Stomach (tissue), 9 donors: ENCODE measurements around the gene S100A5. TPM values are rescaled to one million over a fixed set of nuclear protein-coding genes. Genes with fewer than 3 reads are reported as not detected.

Experiments used
- DNase-seq, 2 donors: peaks; one replicate each; pipeline versions ENCODE4 v3.0.0 to v3.0.0-alpha.2; 2013 to 2019
- H3K27ac ChIP-seq, 5 donors: fragments of 200-600 bp in 4 of 5; sonication (generic) in 4 of 5; one replicate each; pipeline ENCODE4 v1.5.1; 2013 to 2019; ENCODE audit warnings: mild to moderate bottlenecking in 1 of 5, moderate library complexity in 1 of 5
- H3K27me3 ChIP-seq, 3 donors: fragments of 200-600 bp; sonication (generic); one replicate each; pipeline ENCODE4 v1.5.1; 2017 to 2019; ENCODE audit warnings: mixed run types in 1 of 3
- H3K36me3 ChIP-seq, 4 donors: fragments of 200-600 bp; sonication (generic); 1 replicate in 3 of 4; 2 replicates in 1 of 4; pipeline ENCODE4 v1.5.1; 2016 to 2019
- H3K4me1 ChIP-seq, 4 donors: fragments of 200-600 bp; sonication (generic); one replicate each; pipeline ENCODE4 v1.5.1; 2016 to 2019
- H3K4me3 ChIP-seq, 4 donors: fragments of 200-600 bp; sonication (generic) in 3 of 4; one replicate each; pipeline ENCODE4 v1.5.1; 2016 to 2019; ENCODE audit warnings: mild to moderate bottlenecking in 1 of 4
- H3K9me3 ChIP-seq, 4 donors: fragments of 200-600 bp; sonication (generic); one replicate each; pipeline ENCODE4 v1.5.1; 2016 to 2019
- EP300 ChIP-seq: sonication (generic); formaldehyde crosslinking; IDR thresholded peaks from one replicate; pipeline ENCODE4 v1.6.1; 2017; ENCODE audit warnings: antibody characterized with exemption
- POLR2A ChIP-seq, 4 donors: fragments of 450-650 bp; IDR thresholded peaks; one replicate each; pipeline ENCODE4 v1.6.1; 2016; ENCODE audit warnings: antibody characterized with exemption in 4 of 4, control low read depth in 2 of 4, mild to moderate bottlenecking in 1 of 4, moderate library complexity in 1 of 4
- POLR2AphosphoS5 ChIP-seq, 3 donors: sonication (generic); formaldehyde crosslinking; IDR thresholded peaks; one replicate each; pipeline ENCODE4 v1.6.1; 2016; ENCODE audit warnings: antibody characterized with exemption in 3 of 3
- WGBS, 5 donors: extraction: QIAGEN DNeasy Blood & Tissue Kit in 3 of 5; methylation state at CpG; one replicate each; pipeline versions ENCODE4 v1.1.5 to v1.1.7; 2013 to 2018; 5-methylcytosine and 5-hydroxymethylcytosine counted together
- intact Hi-C: fragments of 100-400 bp; cut with DNase I; formaldehyde crosslinking; loops from one replicate; pipeline ENCODE4 v1.15.1; 2023; ENCODE audit warnings: low total_unique reads
- polyA plus RNA-seq, 3 donors: library from polyadenylated mRNA; stranded (reverse); fragments of 200-250 nt; gene quantifications; one replicate each; pipeline ENCODE4 v1.2.3, GENCODE V29; 2013
- total RNA-seq, 5 donors: library from RNA; depleted of rRNA; stranded (reverse); fragments of >200 nt; gene quantifications; one replicate each; pipeline versions ENCODE4 v1.1.0 to v1.2.3, GENCODE V29; 2014 to 2016
- TF ChIP-seq, protein P1 (sequence below), 7 experiments: fragments of 450-650 bp in 4 of 7; fragments of 200-600 bp in 3 of 7; sonication (generic) in 3 of 7; IDR thresholded peaks; one replicate each; pipeline ENCODE4 v1.5.1; 2016 to 2019; ENCODE audit warnings: antibody characterized with exemption in 7 of 7, control low read depth in 2 of 7, mild to moderate bottlenecking in 1 of 7
- donor health status: healthy with polysubstance abuse.
- donor health status: Bipolar disorder and iron deficiency.
- donor health status: healthy.

S100A5 gene
- total and polyA plus RNA-seq, 8 donors: not detected

DNA sequence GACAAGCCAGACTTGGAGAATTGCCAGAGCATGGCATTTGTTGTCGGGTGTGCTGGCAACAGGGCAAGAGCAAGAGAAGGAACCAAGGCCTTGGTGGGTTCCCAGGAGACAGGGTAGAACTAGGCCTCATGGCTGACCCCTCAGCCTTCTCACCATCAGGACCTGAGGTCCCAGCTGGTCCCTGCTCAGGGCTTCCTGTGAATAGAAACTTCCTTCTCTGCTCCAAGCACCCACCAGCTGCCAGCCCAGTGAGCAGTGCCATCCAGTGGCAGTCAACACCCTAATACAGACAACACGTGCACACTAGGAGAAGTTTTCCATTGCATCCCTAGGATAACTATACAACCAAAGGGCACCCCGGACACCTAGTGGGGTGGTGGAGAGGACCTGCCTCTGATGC is 27.7 kb downstream of the S100A5 start:
- Histone ChIP-seq H3K36me3 (no peaks in the 10 kb centered on the region), H3K27ac (no peak overlapping the region), H3K4me1 (peaks cover 12 to 29% (median 13%) of the 10 kb centered on the region in 4 donors), H3K27me3 (no peaks in the 10 kb centered on the region), H3K4me3 (no peak overlapping the region), H3K9me3 (no peaks in the 10 kb centered on the region)
- no peak for DNase-seq
- intact Hi-C loops: loop anchor here (5.0 kb wide), 1 partner anchor 59 kb away; no protein-coding TSS in a partner anchor
- TF ChIP-seq POLR2AphosphoS5 (IDR thresholded peaks at IDR 0.05): no peak
- TF ChIP-seq, protein P1, sequence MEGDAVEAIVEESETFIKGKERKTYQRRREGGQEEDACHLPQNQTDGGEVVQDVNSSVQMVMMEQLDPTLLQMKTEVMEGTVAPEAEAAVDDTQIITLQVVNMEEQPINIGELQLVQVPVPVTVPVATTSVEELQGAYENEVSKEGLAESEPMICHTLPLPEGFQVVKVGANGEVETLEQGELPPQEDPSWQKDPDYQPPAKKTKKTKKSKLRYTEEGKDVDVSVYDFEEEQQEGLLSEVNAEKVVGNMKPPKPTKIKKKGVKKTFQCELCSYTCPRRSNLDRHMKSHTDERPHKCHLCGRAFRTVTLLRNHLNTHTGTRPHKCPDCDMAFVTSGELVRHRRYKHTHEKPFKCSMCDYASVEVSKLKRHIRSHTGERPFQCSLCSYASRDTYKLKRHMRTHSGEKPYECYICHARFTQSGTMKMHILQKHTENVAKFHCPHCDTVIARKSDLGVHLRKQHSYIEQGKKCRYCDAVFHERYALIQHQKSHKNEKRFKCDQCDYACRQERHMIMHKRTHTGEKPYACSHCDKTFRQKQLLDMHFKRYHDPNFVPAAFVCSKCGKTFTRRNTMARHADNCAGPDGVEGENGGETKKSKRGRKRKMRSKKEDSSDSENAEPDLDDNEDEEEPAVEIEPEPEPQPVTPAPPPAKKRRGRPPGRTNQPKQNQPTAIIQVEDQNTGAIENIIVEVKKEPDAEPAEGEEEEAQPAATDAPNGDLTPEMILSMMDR (IDR thresholded peaks at IDR 0.05): peak in 1 of 7 experiments; percentile 6
- WGBS, 5 donors: 51 to 72% (median 63%) methylated on average over 3 of the region's 3 CpGs

DNA sequence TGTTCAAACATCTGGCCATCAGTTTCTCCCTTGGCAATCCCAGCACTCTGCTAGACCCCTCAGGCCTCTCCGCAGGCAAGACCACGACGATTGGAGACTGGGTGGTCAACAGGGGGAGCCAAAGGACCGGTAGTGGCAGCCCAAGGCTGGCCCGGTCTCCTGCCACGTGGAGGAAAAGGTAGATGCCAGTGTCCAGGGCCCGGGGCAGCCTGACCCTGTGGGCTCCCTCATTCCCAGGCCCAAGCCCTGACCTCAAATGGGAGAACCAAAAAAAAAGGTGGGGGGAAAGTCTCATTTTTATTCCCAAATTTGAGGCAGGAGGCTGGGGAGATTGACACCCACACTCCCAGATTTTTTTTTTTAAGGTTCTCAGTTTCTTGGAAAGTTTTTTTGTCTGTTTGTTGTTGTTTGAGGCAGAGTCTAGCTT is 29.7 kb downstream of the S100A5 start:
- TF ChIP-seq POLR2AphosphoS5 (IDR thresholded peaks at IDR 0.05): peak in 1 of 3 donors; percentile 70
- TF ChIP-seq POLR2A (IDR thresholded peaks at IDR 0.05): no peak
- TF ChIP-seq, protein P1 (IDR thresholded peaks at IDR 0.05): peak in 5 of 7 experiments; percentile 71 to 93 (median 90)
- intact Hi-C loops: loop anchor here (5.0 kb wide), 1 partner anchor 61 kb away; no protein-coding TSS in a partner anchor
- 0 to 2% (median 0%) methylated on average over 7 of the region's 7 CpGs for WGBS, 5 donors
- no peaks in the 10 kb centered on the region for H3K36me3 ChIP-seq
- peaks cover 13 to 38% (median 22%) of the 10 kb centered on the region in 4 donors for H3K4me1 ChIP-seq
- H3K9me3 ChIP-seq: no peaks in the 10 kb centered on the region
- peak; percentile 86 to 93 for DNase-seq
- no peak overlapping the region for H3K4me3 ChIP-seq
- H3K27ac ChIP-seq: peak overlapping the region in 1 of 5 donors; percentile 36
- H3K27me3 ChIP-seq: no peaks in the 10 kb centered on the region

DNA sequence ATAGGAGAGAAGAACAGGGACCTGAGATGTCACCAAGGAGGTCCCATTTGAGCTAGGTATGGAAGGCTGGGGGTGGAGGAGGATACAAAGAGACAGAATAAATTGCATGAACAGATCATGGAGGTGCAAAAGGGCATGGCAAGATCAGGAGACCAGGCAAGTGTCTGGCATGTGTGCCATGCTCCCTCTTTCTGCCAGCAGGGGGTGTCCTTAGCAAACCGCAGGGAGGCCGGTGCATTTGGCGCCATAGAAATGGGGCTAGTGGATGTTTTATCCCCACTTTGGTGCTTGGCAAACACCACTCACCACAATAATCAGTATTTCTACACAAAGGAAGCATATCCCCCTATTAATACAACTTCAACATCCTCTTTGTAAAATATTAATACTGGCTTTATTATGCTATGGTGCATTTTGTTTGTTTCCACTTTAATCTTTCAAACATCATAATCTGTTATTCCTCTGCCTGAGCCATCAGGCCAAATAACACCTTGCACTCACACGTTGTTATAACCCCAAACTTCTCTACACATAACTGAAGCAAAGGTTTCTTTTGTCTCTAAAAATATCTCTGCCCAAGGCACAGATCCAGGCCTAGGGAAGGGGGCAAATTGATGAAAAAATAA is 30.9 kb downstream of the S100A5 start:
- peaks cover 4 to 28% (median 17%) of the 10 kb centered on the region in 4 donors for H3K4me1 ChIP-seq
- intact Hi-C loops: loop anchor here (5.0 kb wide), 1 partner anchor 62 kb away; no protein-coding TSS in a partner anchor
- 60 to 81% (median 73%) methylated on average over 4 of the region's 4 CpGs for whole genome bisulfite sequencing, 5 donors
- no peaks in the 10 kb centered on the region for H3K27me3 ChIP-seq
- H3K27ac ChIP-seq: no peak overlapping the region
- H3K4me3 ChIP-seq: no peak overlapping the region
- H3K36me3 ChIP-seq: no peaks in the 10 kb centered on the region
- TF ChIP-seq EP300 (no peak), POLR2A (IDR thresholded peaks at IDR 0.05) (no peak)
- TF ChIP-seq, protein P1 (IDR thresholded peaks at IDR 0.05): peak in 5 of 7 experiments; percentile 28 to 50 (median 38)
- peak; percentile 55 to 62 for DNase-seq
- H3K9me3 ChIP-seq: no peaks in the 10 kb centered on the region

DNA sequence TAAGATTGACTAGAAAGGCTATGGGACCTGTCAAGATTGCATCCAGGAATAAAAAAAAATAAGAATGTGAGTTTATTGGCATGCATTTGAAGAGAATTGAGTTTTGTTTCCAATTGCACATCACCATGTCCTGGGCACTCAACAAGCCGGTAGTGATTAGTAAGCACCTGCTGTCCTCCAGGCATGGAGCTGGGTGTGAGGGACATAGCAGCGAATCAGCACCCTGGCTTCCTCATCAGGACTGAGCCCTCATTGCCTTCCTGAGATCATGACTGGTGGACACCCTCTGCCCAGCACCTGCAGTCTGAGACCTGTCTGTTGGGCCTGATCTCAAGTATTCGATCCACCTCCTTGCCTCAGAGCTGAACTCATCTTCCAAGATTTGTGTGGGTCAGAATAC is 31.7 kb downstream of the S100A5 start:
- H3K27ac ChIP-seq: no peak overlapping the region
- intact Hi-C loops: no loop called here
- H3K36me3 ChIP-seq: no peaks in the 10 kb centered on the region
- TF ChIP-seq POLR2AphosphoS5 (IDR thresholded peaks at IDR 0.05) (no peak), EP300 (no peak), POLR2A (IDR thresholded peaks at IDR 0.05) (no peak)
- TF ChIP-seq, protein P1 (IDR thresholded peaks at IDR 0.05): no peak
- no peaks in the 10 kb centered on the region for H3K9me3 ChIP-seq
- no peaks in the 10 kb centered on the region for H3K27me3 ChIP-seq
- H3K4me3 ChIP-seq: no peak overlapping the region
- DNase-seq: no peak
- peaks cover 4 to 25% (median 15%) of the 10 kb centered on the region in 4 donors for H3K4me1 ChIP-seq
- WGBS, 5 donors: 88 to 98% (median 95%) methylated on average over 3 of the region's 3 CpGs
